Esophagus muscularis mucosa (tissue), 4 donors: Measurements from ENCODE around the gene JCHAIN. TPM values are rescaled to one million over a fixed set of nuclear protein-coding genes. Genes with fewer than 3 reads are reported as not detected.

ENCODE experiments used
- DNase-seq: peaks from one replicate; pipeline ENCODE4 v3.0.0-alpha.2; 2017; ENCODE audit errors: extremely low spot score
- H3K27ac ChIP-seq, 4 donors: fragments of 200-600 bp; sonication (generic); replicated peaks in 1 of 4; 1 replicate in 3 of 4; 2 replicates in 1 of 4; pipeline ENCODE4 v1.5.1; 2016 to 2019; ENCODE audit warnings: mild to moderate bottlenecking in 1 of 4
- H3K27me3 ChIP-seq, 4 donors: fragments of 200-600 bp; sonication (generic); one replicate each; pipeline versions ENCODE4 v1.5.1 to v1.6.0; 2016 to 2019
- H3K36me3 ChIP-seq, 4 donors: fragments of 200-600 bp; sonication (generic); one replicate each; pipeline ENCODE4 v1.5.1; 2016 to 2019
- H3K4me1 ChIP-seq, 4 donors: fragments of 200-600 bp; sonication (generic); one replicate each; pipeline ENCODE4 v1.5.1; 2016 to 2019
- H3K4me3 ChIP-seq, 4 donors: fragments of 200-600 bp; sonication (generic); 1 replicate in 2 of 4; 2 replicates in 2 of 4; pipeline ENCODE4 v1.5.1; 2016 to 2019; ENCODE audit warnings: mild to moderate bottlenecking in 4 of 4, moderate library complexity in 1 of 4
- H3K9me3 ChIP-seq, 4 donors: fragments of 200-600 bp; sonication (generic); 1 replicate in 3 of 4; 2 replicates in 1 of 4; pipeline ENCODE4 v1.5.1; 2016 to 2019
- EP300 ChIP-seq: sonication (generic); formaldehyde crosslinking; IDR thresholded peaks from one replicate; pipeline ENCODE4 v1.6.1; 2017; ENCODE audit warnings: antibody characterized with exemption
- POLR2A ChIP-seq: fragments of 450-650 bp; IDR thresholded peaks from one replicate; pipeline ENCODE4 v1.6.1; 2017; ENCODE audit warnings: antibody characterized with exemption, moderate library complexity, mild to moderate bottlenecking, low read depth
- POLR2AphosphoS5 ChIP-seq, 2 donors: sonication (generic); formaldehyde crosslinking; IDR thresholded peaks; one replicate each; pipeline ENCODE4 v1.6.1; 2017; ENCODE audit warnings: antibody characterized with exemption in 2 of 2
- WGBS: methylation state at CpG from one replicate; pipeline ENCODE4 v1.1.5; 2018; 5-methylcytosine and 5-hydroxymethylcytosine counted together
- intact Hi-C: fragments of 100-400 bp; cut with DNase I; formaldehyde crosslinking; loops from one replicate; pipeline ENCODE4 v1.15.1; 2023
- total RNA-seq, 4 donors: library from RNA; depleted of rRNA; stranded (reverse); fragments of >200 nt; gene quantifications; one replicate each; pipeline versions ENCODE4 v1.1.0 to v1.2.1, GENCODE V29; 2016
- TF ChIP-seq, protein P1 (sequence below), 3 experiments: fragments of 200-600 bp in 2 of 3; fragments of 450-650 bp in 1 of 3; sonication (generic) in 2 of 3; IDR thresholded peaks; one replicate each; pipeline ENCODE4 v1.5.1; 2017 to 2019; ENCODE audit warnings: antibody characterized with exemption in 3 of 3, mild to moderate bottlenecking in 2 of 3, moderate library complexity in 1 of 3

JCHAIN gene
- total RNA-seq, 4 donors from 2014 or later = 2.1 to 18.6 (median 3.9) TPM

DNA sequence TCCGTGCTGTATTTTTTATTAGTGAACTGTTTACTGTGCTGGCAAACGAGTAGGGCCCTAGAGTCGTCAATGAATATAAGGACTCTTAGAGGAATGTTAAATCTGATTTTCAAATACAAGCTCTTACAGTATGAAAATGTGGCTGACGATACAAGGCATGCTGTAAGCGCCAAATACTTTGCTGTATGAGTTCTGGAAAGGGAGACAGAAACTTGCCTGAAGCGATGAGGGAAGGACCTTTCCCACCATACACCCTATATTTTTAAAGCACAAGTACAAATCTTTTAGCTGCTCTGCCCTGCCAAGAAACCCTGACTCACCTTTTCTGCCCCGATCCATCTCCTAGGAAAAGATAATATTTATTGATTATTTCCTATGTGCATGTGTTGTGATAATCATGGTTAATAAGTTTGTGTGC is 39.7 kb upstream of the JCHAIN start:
- intact Hi-C loops = loop anchor here (2.0 to 10.0 kb wide), 4 partner anchors 17 to 289 kb away; partner anchors contain the start of genes DCK, GRSF1, MOB1B and UTP3
- WGBS = 10% methylated on average over 7 of the region's 7 CpGs

DNA sequence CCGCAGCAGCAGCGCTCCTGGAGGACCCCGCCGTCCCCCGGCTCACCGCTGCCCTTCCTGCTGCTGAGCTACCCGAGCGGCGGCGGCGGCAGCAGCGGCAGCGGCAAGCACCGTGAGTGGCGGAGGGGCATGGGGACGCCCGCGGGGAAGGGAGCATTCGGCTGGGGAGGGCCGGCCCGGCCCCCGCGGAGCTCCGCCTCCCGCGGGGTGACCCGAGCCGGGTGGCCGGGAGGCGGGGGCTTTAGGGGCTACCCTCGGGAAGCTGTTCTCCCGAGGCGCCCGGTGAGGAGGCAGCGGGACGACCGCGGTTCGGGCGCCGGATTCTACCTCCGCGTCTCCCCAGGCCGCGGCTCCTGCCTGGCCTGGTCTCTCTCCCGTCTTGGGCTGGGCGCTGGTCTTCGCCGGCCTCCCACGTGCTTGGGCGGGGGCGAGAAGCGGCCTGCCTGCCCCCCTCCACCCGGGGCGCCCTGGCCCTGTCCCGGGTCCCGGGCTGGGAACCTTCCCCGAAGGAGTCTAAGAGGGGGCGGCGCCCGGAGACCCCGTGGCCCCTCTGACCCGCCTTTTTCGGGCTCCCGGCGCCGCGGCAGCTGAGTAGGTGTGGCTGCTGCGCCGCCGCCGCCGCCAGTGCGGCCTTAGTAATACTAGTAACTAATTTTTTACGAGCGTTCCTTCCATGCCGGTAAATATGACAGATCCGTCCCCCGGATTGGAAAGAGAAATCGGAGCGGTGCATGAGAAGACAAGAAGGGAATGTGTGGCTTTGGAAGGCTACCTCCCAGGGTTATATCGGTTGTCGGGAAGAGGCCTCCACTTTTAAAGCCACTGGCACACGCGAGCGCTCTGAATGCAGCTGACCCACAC is 39.1 kb upstream of the JCHAIN start:
- under 1% methylated on average over 23 of the region's 86 CpGs for WGBS
- Histone ChIP-seq H3K27me3 (no peaks in the 10 kb centered on the region), H3K9me3 (no peaks in the 10 kb centered on the region), H3K36me3 (no peaks in the 10 kb centered on the region), H3K4me1 (peaks cover 19 to 30% (median 28%) of the 10 kb centered on the region in 4 donors), H3K27ac (peak overlapping the region; percentile 93 to 98 (median 95)), H3K4me3 (peak overlapping the region; percentile 92 to 94 (median 94))
- peak; percentile 92 for DNase-seq
- intact Hi-C loops = loop anchor here (2.0 to 10.0 kb wide), 4 partner anchors 17 to 289 kb away; partner anchors contain the start of genes DCK, GRSF1, MOB1B and UTP3
- no peak for TF ChIP-seq EP300
- TF ChIP-seq POLR2AphosphoS5 (IDR thresholded peaks at IDR 0.05) = peak in 1 of 2 donors; percentile 60
- peak; percentile 6 for TF ChIP-seq POLR2A
- TF ChIP-seq, protein P1, sequence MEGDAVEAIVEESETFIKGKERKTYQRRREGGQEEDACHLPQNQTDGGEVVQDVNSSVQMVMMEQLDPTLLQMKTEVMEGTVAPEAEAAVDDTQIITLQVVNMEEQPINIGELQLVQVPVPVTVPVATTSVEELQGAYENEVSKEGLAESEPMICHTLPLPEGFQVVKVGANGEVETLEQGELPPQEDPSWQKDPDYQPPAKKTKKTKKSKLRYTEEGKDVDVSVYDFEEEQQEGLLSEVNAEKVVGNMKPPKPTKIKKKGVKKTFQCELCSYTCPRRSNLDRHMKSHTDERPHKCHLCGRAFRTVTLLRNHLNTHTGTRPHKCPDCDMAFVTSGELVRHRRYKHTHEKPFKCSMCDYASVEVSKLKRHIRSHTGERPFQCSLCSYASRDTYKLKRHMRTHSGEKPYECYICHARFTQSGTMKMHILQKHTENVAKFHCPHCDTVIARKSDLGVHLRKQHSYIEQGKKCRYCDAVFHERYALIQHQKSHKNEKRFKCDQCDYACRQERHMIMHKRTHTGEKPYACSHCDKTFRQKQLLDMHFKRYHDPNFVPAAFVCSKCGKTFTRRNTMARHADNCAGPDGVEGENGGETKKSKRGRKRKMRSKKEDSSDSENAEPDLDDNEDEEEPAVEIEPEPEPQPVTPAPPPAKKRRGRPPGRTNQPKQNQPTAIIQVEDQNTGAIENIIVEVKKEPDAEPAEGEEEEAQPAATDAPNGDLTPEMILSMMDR (IDR thresholded peaks at IDR 0.05) = no peak

More for the DNA sequence above, 39.7 kb upstream of the JCHAIN start:
- Histone ChIP-seq H3K27me3 (no peaks in the 10 kb centered on the region), H3K27ac (peak overlapping the region; percentile 93 to 98 (median 95)), H3K4me3 (peak overlapping the region; percentile 92 to 94 (median 94)), H3K36me3 (no peaks in the 10 kb centered on the region), H3K9me3 (no peaks in the 10 kb centered on the region), H3K4me1 (peaks cover 19 to 31% (median 28%) of the 10 kb centered on the region in 4 donors)
- TF ChIP-seq EP300 (no peak), POLR2AphosphoS5 (IDR thresholded peaks at IDR 0.05) (no peak), POLR2A (no peak)
- TF ChIP-seq, protein P1 (IDR thresholded peaks at IDR 0.05) = no peak
- DNase-seq = no peak

DNA sequence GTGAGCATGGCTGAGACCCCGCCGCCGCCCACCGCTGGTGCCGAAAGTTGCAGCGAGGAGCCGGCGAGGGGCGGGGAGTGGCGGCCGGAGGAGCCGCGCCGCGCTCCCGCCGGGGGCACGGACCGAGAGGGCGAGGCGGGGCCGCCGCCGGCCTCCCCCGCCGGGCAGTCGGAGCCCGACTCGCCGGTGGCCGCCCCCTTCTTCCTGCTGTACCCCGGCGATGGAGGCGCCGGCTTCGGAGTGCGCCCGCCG is 38.5 kb upstream of the JCHAIN start:
- Histone ChIP-seq H3K4me3 (peak overlapping the region; percentile 92 to 94 (median 94)), H3K27me3 (no peaks in the 10 kb centered on the region), H3K9me3 (no peaks in the 10 kb centered on the region), H3K4me1 (peaks cover 19 to 30% (median 28%) of the 10 kb centered on the region in 4 donors), H3K27ac (peak overlapping the region; percentile 93 to 98 (median 95)), H3K36me3 (no peaks in the 10 kb centered on the region)
- DNase-seq = no peak
- 0% methylated on average over 2 of the region's 39 CpGs for WGBS
- TF ChIP-seq POLR2AphosphoS5 (IDR thresholded peaks at IDR 0.05) (no peak), EP300 (no peak), POLR2A (no peak)
- TF ChIP-seq, protein P1 (IDR thresholded peaks at IDR 0.05) = no peak
- intact Hi-C loops = loop anchor here (5.0 to 10.0 kb wide), 3 partner anchors 132 to 290 kb away; partner anchors contain the start of genes DCK, GRSF1 and MOB1B

DNA sequence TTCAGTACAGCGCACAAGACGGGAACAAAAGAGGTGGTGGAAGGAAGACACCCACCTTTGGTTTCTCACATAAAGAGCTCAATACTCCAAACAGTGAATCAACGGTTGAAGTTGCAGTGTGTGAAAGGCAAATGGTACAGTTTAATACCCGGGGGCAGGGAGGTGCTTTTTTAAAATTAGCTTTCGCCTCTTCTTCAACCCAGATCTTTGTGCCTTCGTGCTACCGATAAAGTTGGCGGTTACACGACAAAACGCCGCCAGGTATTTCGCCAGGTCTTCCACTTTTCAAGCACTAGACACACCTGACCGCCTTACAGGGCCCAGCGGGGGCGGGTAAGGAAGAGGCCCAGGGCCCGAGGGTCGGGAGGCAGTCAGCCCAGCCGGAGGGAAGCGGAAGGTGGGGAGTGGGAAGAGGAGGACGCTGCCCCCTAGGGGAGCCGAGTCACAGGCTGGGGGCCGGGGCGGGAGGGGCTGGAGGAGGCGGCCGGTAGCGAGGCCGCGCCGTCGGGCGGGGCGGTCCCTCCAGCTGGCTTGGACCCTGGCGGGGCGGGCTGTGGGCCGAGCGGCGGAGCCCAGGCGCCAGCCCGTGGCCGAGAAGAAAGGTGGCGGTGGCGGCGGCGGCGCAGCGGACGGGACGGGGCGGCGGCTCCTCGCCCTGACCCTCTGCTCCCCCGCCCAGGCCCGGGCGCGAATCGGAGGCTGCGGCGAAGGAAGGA is 38.1 kb upstream of the JCHAIN start:
- peaks cover 19 to 30% (median 28%) of the 10 kb centered on the region in 4 donors for H3K4me1 ChIP-seq
- no peaks in the 10 kb centered on the region for H3K36me3 ChIP-seq
- WGBS = 2% methylated on average over 20 of the region's 58 CpGs
- peak overlapping the region; percentile 93 to 98 (median 95) for H3K27ac ChIP-seq
- H3K9me3 ChIP-seq = no peaks in the 10 kb centered on the region
- TF ChIP-seq POLR2AphosphoS5 (IDR thresholded peaks at IDR 0.05) (peak in 1 of 2 donors; percentile 24), EP300 (no peak)
- TF ChIP-seq, protein P1 (IDR thresholded peaks at IDR 0.05) = peak; percentile 10 to 43 (median 43)
- intact Hi-C loops = loop anchor here (10.0 kb wide), 2 partner anchors 200 to 290 kb away; partner anchors contain the start of genes DCK and MOB1B
- peak; percentile 93 for DNase-seq
- H3K4me3 ChIP-seq = peak overlapping the region; percentile 92 to 94 (median 94)
- no peaks in the 10 kb centered on the region for H3K27me3 ChIP-seq
